Spleen (tissue), 7 donors: ENCODE measurements around the gene C21orf91.

ENCODE experiments used
- CTCF ChIP-seq, 11 experiments: fragments of 200-600 bp in 7 of 11; fragments of 450-650 bp in 4 of 11; sonication (generic) in 4 of 11; IDR thresholded peaks in 8 of 11; conservative IDR thresholded peaks in 3 of 11; 1 replicate in 7 of 11; 2 replicates in 4 of 11; pipeline versions ENCODE4 v1.4.0 to v1.8.0; 2016 to 2021; ENCODE audit warnings: antibody characterized with exemption in 11 of 11, inconsistent platforms in 4 of 11, mild to moderate bottlenecking in 1 of 11
- POLR2A ChIP-seq, 3 donors: fragments of 450-650 bp; IDR thresholded peaks; one replicate each; pipeline ENCODE4 v1.5.1; 2017; ENCODE audit warnings: antibody characterized with exemption in 3 of 3, mild to moderate bottlenecking in 1 of 3
- donor health status: DM: no; HTN: no; CAD: no; lungs with moderate emphysema.
- donor health status: DM: no; HTN: no; CAD: no.
- donor health status: DM: no; HTN: no; CAD: no.

GRCh38 chr21:17841103-17841502, 21.9 kb upstream of the C21orf91 start:
- TF ChIP-seq CTCF (IDR thresholded peaks at IDR 0.05 in 8 of 11, conservative IDR thresholded peaks at IDR 0.05 in 3 of 11) (no peak), POLR2A (IDR thresholded peaks at IDR 0.05) (no peak)
